GM23248 (cell line): ENCODE results near the gene MME. TPM values are rescaled to one million over a fixed set of nuclear protein-coding genes. Genes with fewer than 3 reads are reported as not detected.

Experiments
- DNase-seq: peaks from one replicate; pipeline ENCODE4 v3.0.0-alpha.2; 2015
- H2AFZ ChIP-seq: fragments of 200-600 bp; sonication (generic); 2 replicates; pipeline ENCODE4 v1.6.1; 2016; ENCODE audit warnings: antibody characterized with exemption
- H3F3A ChIP-seq: fragments of 200-600 bp; sonication (generic); 2 replicates; pipeline ENCODE4 v1.6.1; 2016; ENCODE audit warnings: mild to moderate bottlenecking, antibody characterized with exemption, mixed run types; ENCODE audit not compliant: insufficient read depth
- H3K27ac ChIP-seq: fragments of 200-600 bp; sonication (generic); 2 replicates; pipeline ENCODE4 v1.5.1; 2016; ENCODE audit warnings: mild to moderate bottlenecking
- H3K27me3 ChIP-seq: fragments of 200-600 bp; sonication (generic); replicated peaks from 2 replicates; pipeline ENCODE4 v1.6.1; 2016; ENCODE audit warnings: mild to moderate bottlenecking; ENCODE audit not compliant: insufficient read depth
- H3K36me3 ChIP-seq: fragments of 200-600 bp; sonication (generic); 2 replicates; pipeline ENCODE4 v1.6.1; 2016; ENCODE audit warnings: low read depth, mild to moderate bottlenecking
- H3K4me1 ChIP-seq: fragments of 200-600 bp; sonication (generic); 2 replicates; pipeline ENCODE4 v1.6.1; 2016; ENCODE audit warnings: mild to moderate bottlenecking; ENCODE audit not compliant: insufficient read depth
- H3K4me2 ChIP-seq: fragments of 200-600 bp; sonication (generic); one replicate; pipeline ENCODE4 v1.6.1; 2016; ENCODE audit warnings: mild to moderate bottlenecking; ENCODE audit not compliant: unreplicated experiment
- H3K4me3 ChIP-seq: fragments of 200-600 bp; sonication (generic); 2 replicates; pipeline ENCODE4 v1.5.1; 2016; ENCODE audit warnings: mild to moderate bottlenecking
- H3K79me2 ChIP-seq: fragments of 200-600 bp; sonication (generic); 2 replicates; pipeline ENCODE4 v1.6.1; 2016; ENCODE audit warnings: mild to moderate bottlenecking; ENCODE audit not compliant: insufficient read depth
- H3K9ac ChIP-seq: fragments of 200-600 bp; sonication (generic); 2 replicates; pipeline ENCODE4 v1.6.1; 2016; ENCODE audit warnings: mild to moderate bottlenecking
- H3K9me2 ChIP-seq: fragments of 200-600 bp; sonication (generic); 2 replicates; pipeline ENCODE4 v1.6.1; 2016; ENCODE audit warnings: mixed run types, mild to moderate bottlenecking, moderate library complexity; ENCODE audit not compliant: insufficient read depth
- H3K9me3 ChIP-seq: fragments of 200-600 bp; sonication (generic); one replicate; pipeline ENCODE4 v1.6.1; 2017; ENCODE audit warnings: low read depth
- H4K20me1 ChIP-seq: fragments of 200-600 bp; sonication (generic); 2 replicates; pipeline ENCODE4 v1.6.0; 2016; ENCODE audit not compliant: insufficient read depth
- EZH2 ChIP-seq: fragments of 200-600 bp; sonication (generic); IDR thresholded peaks from 2 replicates; pipeline ENCODE4 v1.6.1; 2018; ENCODE audit warnings: antibody characterized with exemption, mild to moderate bottlenecking; ENCODE audit not compliant: insufficient read depth, poor library complexity, severe bottlenecking
- EZH2phosphoT487 ChIP-seq: fragments of 200-600 bp; sonication (generic); IDR thresholded peaks from 2 replicates; pipeline ENCODE4 v1.6.1; 2018; ENCODE audit warnings: antibody characterized with exemption, moderate library complexity, mild to moderate bottlenecking, low read depth; ENCODE audit not compliant: insufficient read depth
- WGBS, 2 experiments: methylation state at CpG; one replicate each; pipeline ENCODE4 v1.1.6; 2015 to 2017; ENCODE audit warnings: low lambda C conversion rate in 2 of 2, low coverage in 1 of 2; ENCODE audit errors: missing lambda C conversion rate in 2 of 2; 5-methylcytosine and 5-hydroxymethylcytosine counted together
- in situ Hi-C: fragments of 300-500 bp; cut with MboI; formaldehyde crosslinking; loops from 2 replicates; pipeline ENCODE4 v1.15.0; 2020
- polyA plus RNA-seq: library from polyadenylated mRNA; unstranded; fragments of >200 nt; fragmentation: Nextera tagmentation; extraction: Ambion mirVana; gene quantifications from 2 replicates; pipeline ENCODE4 v1.2.1, GENCODE V29; 2016
- total RNA-seq: library from RNA; depleted of rRNA; stranded (reverse); fragments of >200 nt; shearing (Covaris generic); gene quantifications from 2 replicates; pipeline ENCODE4 v1.2.3, GENCODE V29; 2014

Gene MME
- total and polyA plus RNA-seq, 2 experiments from 2014 or later: 88.5 to 204 TPM

DNA sequence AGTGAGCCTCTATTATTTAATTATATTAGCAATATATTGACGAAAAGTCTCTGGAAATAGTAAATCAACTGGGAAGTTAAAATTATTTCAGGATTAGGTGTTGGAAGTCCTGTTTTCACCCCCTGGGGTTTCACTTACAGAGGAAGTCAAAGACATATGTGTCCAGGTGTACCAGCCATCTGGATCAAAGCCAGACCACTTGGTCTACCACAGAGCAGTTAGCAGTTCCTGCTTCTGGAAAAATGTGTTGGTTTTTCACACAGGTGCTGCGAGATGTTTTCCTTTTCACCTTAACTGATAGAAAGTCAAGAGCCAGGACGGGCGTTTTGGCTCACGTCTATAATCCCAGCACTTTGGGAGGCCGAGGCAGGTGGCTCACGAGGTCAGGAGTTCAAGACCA lies 13.1 kb downstream of the MME start:
- Histone ChIP-seq H3K36me3 (peaks cover 18% of the 10 kb centered on the region), H3K27ac (no peak overlapping the region), H3K79me2 (0 out of 2 replicates have a peak, but pooled peaks cover 4% of the 10 kb centered on the region), H3K27me3 (no peaks in the 10 kb centered on the region), H4K20me1 (no peaks in the 10 kb centered on the region), H3K4me2 (no peak overlapping the region), H3K4me3 (no peak overlapping the region), H3K4me1 (no peaks in the 10 kb centered on the region), H3F3A (no peaks in the 10 kb centered on the region), H3K9me2 (no peaks in the 10 kb centered on the region), H3K9ac (no peak overlapping the region), H2AFZ (no peak overlapping the region), H3K9me3 (no peaks in the 10 kb centered on the region)
- in situ Hi-C loops: loop anchor here (25.0 kb wide), 1 partner anchor 331 kb away; no protein-coding TSS in a partner anchor
- WGBS, 2 experiments: 94% methylated on average over 7 of the region's 7 CpGs
- no peak for DNase-seq
- TF ChIP-seq EZH2phosphoT487: no peak
- no peak for TF ChIP-seq EZH2

DNA sequence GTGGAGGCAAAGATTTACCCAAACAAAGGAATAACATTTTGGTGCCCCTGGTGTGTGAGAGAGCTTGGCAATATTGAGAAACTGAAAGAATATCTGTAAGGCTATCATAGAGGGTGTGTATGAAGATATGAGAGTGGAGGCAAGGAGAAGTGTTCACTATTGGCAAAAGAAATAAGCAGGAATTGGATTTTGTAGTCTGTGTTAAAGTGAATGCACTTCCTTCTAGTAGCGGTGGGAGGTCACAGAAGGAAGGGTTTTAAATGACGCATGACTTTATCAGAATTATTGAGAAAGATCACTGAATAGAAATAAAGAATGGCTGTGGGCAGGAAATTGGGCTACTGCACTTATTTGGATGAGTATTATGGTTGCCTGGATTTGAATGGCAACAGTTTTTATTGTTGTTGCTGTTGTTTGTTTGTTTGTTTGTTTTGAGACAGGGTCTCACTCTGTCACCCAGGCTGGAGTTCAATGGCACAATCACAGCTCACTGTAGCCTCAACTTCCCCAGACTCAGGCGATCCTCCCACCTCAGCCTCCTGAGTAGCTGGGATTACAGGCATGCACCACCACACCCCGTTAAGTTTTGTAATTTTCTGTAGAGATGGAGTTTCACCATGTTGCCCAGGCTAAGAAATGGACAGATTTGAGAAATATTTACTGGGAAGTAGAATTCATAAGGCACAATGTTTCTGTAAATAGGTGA lies 16.3 kb downstream of the MME start:
- no peak overlapping the region for H3K9ac ChIP-seq
- H2AFZ ChIP-seq: no peak overlapping the region
- no peaks in the 10 kb centered on the region for H3K9me2 ChIP-seq
- WGBS, 2 experiments: 97 to 98% methylated on average over 4 of the region's 4 CpGs
- no peak for TF ChIP-seq EZH2
- TF ChIP-seq EZH2phosphoT487: no peak
- H3K9me3 ChIP-seq: no peaks in the 10 kb centered on the region
- H3K27ac ChIP-seq: no peak overlapping the region
- H3K27me3 ChIP-seq: no peaks in the 10 kb centered on the region
- peaks cover 4% of the 10 kb centered on the region for H3K4me1 ChIP-seq
- 0 out of 2 replicates have a peak, but pooled peaks cover 4% of the 10 kb centered on the region for H3K36me3 ChIP-seq
- 0 out of 2 replicates have a peak, but pooled peaks cover 4% of the 10 kb centered on the region for H3K79me2 ChIP-seq
- no peak for DNase-seq
- no peak overlapping the region for H3K4me3 ChIP-seq
- H4K20me1 ChIP-seq: no peaks in the 10 kb centered on the region
- 0 out of 2 replicates have a peak, but pooled peaks cover 1% of the 10 kb centered on the region for H3F3A ChIP-seq
- no peak overlapping the region for H3K4me2 ChIP-seq
- in situ Hi-C loops: loop anchor here (25.0 kb wide), 1 partner anchor 334 kb away; no protein-coding TSS in a partner anchor

DNA sequence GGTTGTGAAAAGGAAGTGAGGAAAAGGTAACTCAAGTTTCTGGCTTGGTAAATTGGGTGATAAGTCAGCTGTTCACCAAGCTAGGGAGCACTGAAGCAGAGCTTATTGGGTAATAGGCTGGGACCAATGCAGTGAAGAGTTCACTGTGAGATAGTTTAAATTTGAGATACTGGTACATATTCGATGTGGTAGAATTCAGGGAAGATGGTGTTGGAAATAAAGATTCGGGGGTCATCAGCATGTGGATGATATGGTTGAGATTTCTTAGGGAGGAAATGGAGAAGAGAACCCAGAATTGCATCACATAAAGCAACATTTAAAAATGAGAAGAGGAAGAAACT lies 16.9 kb downstream of the MME start:
- H3K4me1 ChIP-seq: peaks cover 9% of the 10 kb centered on the region
- 0 out of 2 replicates have a peak, but pooled peaks cover 4% of the 10 kb centered on the region for H3K79me2 ChIP-seq
- TF ChIP-seq EZH2: no peak
- TF ChIP-seq EZH2phosphoT487: no peak
- no peak overlapping the region for H3K4me2 ChIP-seq
- in situ Hi-C loops: loop anchor here (25.0 kb wide), 1 partner anchor 335 kb away; no protein-coding TSS in a partner anchor
- H2AFZ ChIP-seq: no peak overlapping the region
- no peaks in the 10 kb centered on the region for H3K9me2 ChIP-seq
- 94 to 99% methylated on average over 2 of the region's 2 CpGs for WGBS, 2 experiments
- H3K27me3 ChIP-seq: no peaks in the 10 kb centered on the region
- no peaks in the 10 kb centered on the region for H4K20me1 ChIP-seq
- no peak overlapping the region for H3K9ac ChIP-seq
- no peak for DNase-seq
- H3F3A ChIP-seq: 0 out of 2 replicates have a peak, but pooled peaks cover 5% of the 10 kb centered on the region
- H3K9me3 ChIP-seq: no peaks in the 10 kb centered on the region
- 0 out of 2 replicates have a peak, but pooled peaks cover 4% of the 10 kb centered on the region for H3K36me3 ChIP-seq
- H3K4me3 ChIP-seq: no peak overlapping the region
- H3K27ac ChIP-seq: no peak overlapping the region

- no peak for DNase-seq
Observed at GRCh38 chr3:155101398-155101797, 21.3 kb downstream of the MME start.

More at GRCh38 chr3:155101398-155101797, 21.3 kb downstream of the MME start:
- Histone ChIP-seq H3K4me3 (no peak overlapping the region), H3K9me3 (no peaks in the 10 kb centered on the region), H3K9ac (no peak overlapping the region), H3K36me3 (no peaks in the 10 kb centered on the region), H2AFZ (no peak overlapping the region), H3K27ac (no peak overlapping the region), H3F3A (0 out of 2 replicates have a peak, but pooled peaks cover 5% of the 10 kb centered on the region), H3K79me2 (peaks cover 9% of the 10 kb centered on the region; the same call in 1 of the 2 replicates), H3K27me3 (no peaks in the 10 kb centered on the region), H3K4me2 (no peak overlapping the region), H4K20me1 (no peaks in the 10 kb centered on the region), H3K9me2 (no peaks in the 10 kb centered on the region), H3K4me1 (peaks cover 14% of the 10 kb centered on the region)
- in situ Hi-C loops: no loop called here
- TF ChIP-seq EZH2 (no peak), EZH2phosphoT487 (no peak)
- WGBS, 2 experiments: 26 to 45% methylated on average over 2 of the region's 2 CpGs
